ENCODE results near the gene AKR7A2. TPM values are rescaled to one million over a fixed set of nuclear protein-coding genes. Genes with fewer than 3 reads are reported as not detected.

The AKR7A2 gene
- total and polyA plus RNA-seq, 7 donors: 55.8 to 110 (median 84.1) TPM

- peaks cover 0 to 6% (median 0%) of the 10 kb centered on the region in 3 donors for H3K27me3 ChIP-seq
- H3K4me1 ChIP-seq: no peaks in the 10 kb centered on the region
- DNase-seq: no peak
- H3K4me3 ChIP-seq: no peak overlapping the region
- H3K9me3 ChIP-seq: no peaks in the 10 kb centered on the region
- H3K36me3 ChIP-seq: no peaks in the 10 kb centered on the region
- WGBS, 2 donors: 87 to 93% methylated on average over 11 of the region's 11 CpGs
- H3K27ac ChIP-seq: no peak overlapping the region
- TF ChIP-seq POLR2AphosphoS5 (IDR thresholded peaks at IDR 0.05) (no peak), EP300 (IDR thresholded peaks at IDR 0.05) (no peak), POLR2A (IDR thresholded peaks at IDR 0.05) (no peak), CTCF (IDR thresholded peaks at IDR 0.05) (no peak)
- intact Hi-C loops (cut with DNase I): no loop called here
Observed at GRCh38 chr1:19268445-19268844, 43.5 kb downstream of the AKR7A2 start.

GRCh38 chr1:19262744-19263143 is 49.2 kb downstream of the AKR7A2 start:
- 94 to 96% methylated on average over 5 of the region's 5 CpGs for WGBS, 2 donors
- Histone ChIP-seq H3K4me1 (no peaks in the 10 kb centered on the region), H3K27ac (no peak overlapping the region), H3K9me3 (no peaks in the 10 kb centered on the region), H3K27me3 (no peaks in the 10 kb centered on the region), H3K36me3 (peaks cover 0 to 31% (median 22%) of the 10 kb centered on the region in 4 donors), H3K4me3 (no peak overlapping the region)
- DNase-seq: no peak
- intact Hi-C loops (cut with DNase I): no loop called here
- no peak for TF ChIP-seq EP300 (IDR thresholded peaks at IDR 0.05)
- TF ChIP-seq POLR2AphosphoS5 (IDR thresholded peaks at IDR 0.05): no peak
- no peak for TF ChIP-seq POLR2A (IDR thresholded peaks at IDR 0.05)
- no peak for TF ChIP-seq CTCF (IDR thresholded peaks at IDR 0.05)

- no peak for TF ChIP-seq POLR2AphosphoS5 (IDR thresholded peaks at IDR 0.05)
- no peak for TF ChIP-seq CTCF (IDR thresholded peaks at IDR 0.05)
- TF ChIP-seq POLR2A (IDR thresholded peaks at IDR 0.05): no peak
- no peak for TF ChIP-seq EP300 (IDR thresholded peaks at IDR 0.05)
- Histone ChIP-seq H3K4me3 (no peak overlapping the region), H3K9me3 (no peaks in the 10 kb centered on the region), H3K4me1 (no peaks in the 10 kb centered on the region), H3K36me3 (peaks cover 0 to 38% (median 27%) of the 10 kb centered on the region in 4 donors), H3K27ac (no peak overlapping the region), H3K27me3 (no peaks in the 10 kb centered on the region)
- 85 to 87% methylated on average over 5 of the region's 5 CpGs for WGBS, 2 donors
- DNase-seq: no peak
- intact Hi-C loops (cut with DNase I): no loop called here
Observed at GRCh38 chr1:19262047-19262446, 49.9 kb downstream of the AKR7A2 start.

GRCh38 chr1:19260211-19261138 is 51.5 kb downstream of the AKR7A2 start:
- TF ChIP-seq POLR2AphosphoS5 (IDR thresholded peaks at IDR 0.05) (no peak), EP300 (IDR thresholded peaks at IDR 0.05) (no peak), CTCF (IDR thresholded peaks at IDR 0.05) (no peak), POLR2A (IDR thresholded peaks at IDR 0.05) (no peak)
- Histone ChIP-seq H3K36me3 (peaks cover 0 to 54% (median 33%) of the 10 kb centered on the region in 4 donors), H3K9me3 (no peaks in the 10 kb centered on the region), H3K27ac (no peak overlapping the region), H3K27me3 (no peaks in the 10 kb centered on the region), H3K4me1 (no peaks in the 10 kb centered on the region), H3K4me3 (no peak overlapping the region)
- intact Hi-C loops (cut with DNase I): no loop called here
- no peak for DNase-seq
- WGBS, 2 donors: 54 to 77% methylated on average over 21 of the region's 21 CpGs
